Hematopoietic multipotent progenitor cell treated with erythropoietin and hydrocortisone succinate and interleukin-3 and kit ligand, for 6 days (in vitro differentiated cells): Measurements from ENCODE around the gene SLC36A4.
"Not testable (repeated sequence)": the region's sequence is repeated elsewhere in the genome, so short reads cannot be mapped to it uniquely, and the experiment has no call there.

Experiments
- DNase-seq: peaks from one replicate; pipeline ENCODE4 v3.0.0-alpha.2; 2015

Gene SLC36A4

GRCh38 chr11:93117565-93117964 is 80.2 kb downstream of the SLC36A4 start:
- DNase-seq, result no peak

GRCh38 chr11:93116641-93117441 is 81.0 kb downstream of the SLC36A4 start:
- no peak for DNase-seq

GRCh38 chr11:93114304-93114703 is 83.5 kb downstream of the SLC36A4 start:
- DNase-seq, result no peak

DNA sequence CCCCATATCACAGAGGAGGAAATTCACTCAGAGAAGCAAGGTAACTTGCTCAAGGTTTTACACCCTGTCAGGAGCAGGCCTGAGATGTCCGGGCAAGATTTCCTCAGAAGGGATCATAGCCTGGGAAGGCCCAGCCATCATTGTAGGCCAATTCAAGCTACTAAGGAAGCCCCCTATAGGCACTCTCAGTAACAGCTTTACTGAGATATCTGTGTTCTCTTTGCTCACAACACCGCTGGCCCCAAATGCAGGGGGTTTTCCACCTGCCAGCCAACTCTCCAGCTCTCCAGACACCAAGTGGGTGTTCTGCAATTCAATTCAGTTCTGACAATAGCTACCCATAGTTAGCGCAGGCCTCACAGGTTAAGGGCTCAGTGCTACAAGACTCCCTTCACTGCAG is 84.0 kb downstream of the SLC36A4 start:
- DNase-seq, result no peak

GRCh38 chr11:93111147-93111546 is 86.6 kb downstream of the SLC36A4 start:
- DNase-seq, result not testable (repeated sequence)

GRCh38 chr11:93100211-93100610 is 97.6 kb downstream of the SLC36A4 start:
- DNase-seq, result no peak

- no peak for DNase-seq
Measured at GRCh38 chr11:93099806-93100205, 98.0 kb downstream of the SLC36A4 start.
